Adipocyte (in vitro differentiated cells): Measurements from ENCODE around the gene LRRC18.

Source experiments
- DNase-seq: peaks from one replicate; pipeline ENCODE4 v3.0.0-alpha.2; 2015; ENCODE audit warnings: low read depth
- H3K27me3 ChIP-seq: replicated peaks from 2 replicates; pipeline ENCODE4 v1.7.0; 2013; ENCODE audit warnings: mild to moderate bottlenecking, low read length, moderate library complexity; ENCODE audit not compliant: control insufficient read depth, insufficient read depth
- H3K36me3 ChIP-seq: 2 replicates; pipeline ENCODE4 v1.7.0; 2013; ENCODE audit warnings: low read length, mild to moderate bottlenecking, moderate library complexity; ENCODE audit not compliant: control insufficient read depth, insufficient read depth, severe bottlenecking
- H3K4me1 ChIP-seq: 2 replicates; pipeline ENCODE4 v1.7.0; 2013; ENCODE audit warnings: mild to moderate bottlenecking, low read length, moderate library complexity; ENCODE audit not compliant: control insufficient read depth, insufficient read depth
- H3K4me3 ChIP-seq: 2 replicates; pipeline ENCODE4 v1.7.0; 2013; ENCODE audit warnings: mild to moderate bottlenecking, low read length, moderate library complexity
- H3K9ac ChIP-seq: 2 replicates; pipeline ENCODE4 v1.7.0; 2013; ENCODE audit warnings: mild to moderate bottlenecking, low read length, moderate library complexity
- H3K9me3 ChIP-seq: 2 replicates; pipeline ENCODE4 v1.7.0; 2013; ENCODE audit warnings: mild to moderate bottlenecking, low read length, moderate library complexity; ENCODE audit not compliant: control insufficient read depth

The LRRC18 gene

GRCh38 chr10:48905311-48905710, 34.3 kb downstream of the LRRC18 start:
- H3K27me3 ChIP-seq, result peaks cover 27% of the 10 kb centered on the region
- H3K4me3 ChIP-seq, result no peak overlapping the region
- no peaks in the 10 kb centered on the region for H3K4me1 ChIP-seq
- H3K9ac ChIP-seq, result no peak overlapping the region
- no peaks in the 10 kb centered on the region for H3K9me3 ChIP-seq
- no peak for DNase-seq
- H3K36me3 ChIP-seq, result no peaks in the 10 kb centered on the region

- DNase-seq, result no peak
- Histone ChIP-seq H3K27me3 (peaks cover 24% of the 10 kb centered on the region), H3K36me3 (no peaks in the 10 kb centered on the region), H3K9ac (no peak overlapping the region), H3K4me3 (no peak overlapping the region), H3K9me3 (no peaks in the 10 kb centered on the region), H3K4me1 (no peaks in the 10 kb centered on the region)
Measured at GRCh38 chr10:48904861-48905260, 34.8 kb downstream of the LRRC18 start.

GRCh38 chr10:48903151-48903550, 36.5 kb downstream of the LRRC18 start:
- Histone ChIP-seq H3K36me3 (no peaks in the 10 kb centered on the region), H3K4me3 (no peak overlapping the region), H3K4me1 (no peaks in the 10 kb centered on the region), H3K9me3 (peaks cover 3% of the 10 kb centered on the region), H3K9ac (no peak overlapping the region), H3K27me3 (peaks cover 18% of the 10 kb centered on the region)
- DNase-seq, result no peak

GRCh38 chr10:48902096-48902495, 37.5 kb downstream of the LRRC18 start:
- H3K36me3 ChIP-seq, result no peaks in the 10 kb centered on the region
- H3K9ac ChIP-seq, result no peak overlapping the region
- H3K4me3 ChIP-seq, result no peak overlapping the region
- DNase-seq, result no peak
- peaks cover 3% of the 10 kb centered on the region for H3K9me3 ChIP-seq
- H3K4me1 ChIP-seq, result no peaks in the 10 kb centered on the region
- H3K27me3 ChIP-seq, result peaks cover 15% of the 10 kb centered on the region

GRCh38 chr10:48901319-48901718, 38.3 kb downstream of the LRRC18 start:
- peaks cover 15% of the 10 kb centered on the region for H3K27me3 ChIP-seq
- peaks cover 3% of the 10 kb centered on the region for H3K9me3 ChIP-seq
- no peaks in the 10 kb centered on the region for H3K4me1 ChIP-seq
- DNase-seq, result no peak
- no peak overlapping the region for H3K9ac ChIP-seq
- H3K36me3 ChIP-seq, result no peaks in the 10 kb centered on the region
- no peak overlapping the region for H3K4me3 ChIP-seq

- Histone ChIP-seq H3K4me3 (no peak overlapping the region), H3K27me3 (peaks cover 15% of the 10 kb centered on the region), H3K9ac (no peak overlapping the region), H3K9me3 (peaks cover 3% of the 10 kb centered on the region), H3K36me3 (no peaks in the 10 kb centered on the region), H3K4me1 (no peaks in the 10 kb centered on the region)
- no peak for DNase-seq
Measured at GRCh38 chr10:48900371-48900801, 39.3 kb downstream of the LRRC18 start.

- H3K27me3 ChIP-seq, result peaks cover 15% of the 10 kb centered on the region
- H3K4me3 ChIP-seq, result no peak overlapping the region
- no peak for DNase-seq
- H3K9me3 ChIP-seq, result peaks cover 3% of the 10 kb centered on the region
- no peak overlapping the region for H3K9ac ChIP-seq
- H3K4me1 ChIP-seq, result no peaks in the 10 kb centered on the region
- no peaks in the 10 kb centered on the region for H3K36me3 ChIP-seq
Measured at GRCh38 chr10:48899781-48900180, 39.9 kb downstream of the LRRC18 start.

- Histone ChIP-seq H3K36me3 (no peaks in the 10 kb centered on the region), H3K9ac (no peak overlapping the region), H3K4me3 (no peak overlapping the region), H3K27me3 (peaks cover 17% of the 10 kb centered on the region), H3K9me3 (peaks cover 3% of the 10 kb centered on the region), H3K4me1 (no peaks in the 10 kb centered on the region)
- no peak for DNase-seq
Measured at GRCh38 chr10:48898426-48898825, 41.2 kb downstream of the LRRC18 start.

- Histone ChIP-seq H3K4me3 (no peak overlapping the region), H3K4me1 (no peaks in the 10 kb centered on the region), H3K36me3 (no peaks in the 10 kb centered on the region), H3K27me3 (peaks cover 22% of the 10 kb centered on the region), H3K9me3 (peaks cover 3% of the 10 kb centered on the region), H3K9ac (no peak overlapping the region)
- DNase-seq, result no peak
Measured at GRCh38 chr10:48897441-48897790, 42.2 kb downstream of the LRRC18 start.

GRCh38 chr10:48896756-48897440, 42.7 kb downstream of the LRRC18 start:
- no peak overlapping the region for H3K4me3 ChIP-seq
- H3K4me1 ChIP-seq, result no peaks in the 10 kb centered on the region
- H3K27me3 ChIP-seq, result peaks cover 22% of the 10 kb centered on the region
- no peaks in the 10 kb centered on the region for H3K36me3 ChIP-seq
- no peak overlapping the region for H3K9ac ChIP-seq
- peaks cover 3% of the 10 kb centered on the region for H3K9me3 ChIP-seq
- no peak for DNase-seq

GRCh38 chr10:48895803-48896195, 43.8 kb downstream of the LRRC18 start:
- no peak for DNase-seq
- Histone ChIP-seq H3K9me3 (peaks cover 3% of the 10 kb centered on the region), H3K9ac (no peak overlapping the region), H3K4me3 (no peak overlapping the region), H3K27me3 (peaks cover 20% of the 10 kb centered on the region), H3K4me1 (peaks cover under 1% of the 10 kb centered on the region), H3K36me3 (no peaks in the 10 kb centered on the region)
